Nephron (organoid): ENCODE results near the gene METAP1D.

Experiments used
- H3K27ac Mint-ChIP-seq, 3 experiments: 2 replicates each; pipeline ENCODE4 v1.8.0; 2020; ENCODE audit warnings: mixed read lengths in 3 of 3, mild to moderate bottlenecking in 2 of 3, moderate library complexity in 1 of 3
- H3K27me3 Mint-ChIP-seq: 2 replicates; pipeline ENCODE4 v1.8.0; 2021; ENCODE audit warnings: low read depth, mild to moderate bottlenecking, moderate library complexity, mixed read lengths
- H3K36me3 Mint-ChIP-seq: 2 replicates; pipeline ENCODE4 v1.8.0; 2020; ENCODE audit warnings: low read depth, mixed read lengths
- H3K4me1 Mint-ChIP-seq: 2 replicates; pipeline ENCODE4 v1.8.0; 2020; ENCODE audit warnings: mixed read lengths
- H3K4me3 Mint-ChIP-seq, 3 experiments: 2 replicates each; pipeline ENCODE4 v1.8.0; 2020; ENCODE audit warnings: mild to moderate bottlenecking in 3 of 3, mixed read lengths in 3 of 3, moderate library complexity in 2 of 3
- H3K9me3 Mint-ChIP-seq: 2 replicates; pipeline ENCODE4 v1.8.0; 2020; ENCODE audit warnings: mixed read lengths
- CTCF ChIP-seq, 3 experiments: fragments of 200-600 bp; sonication (generic); IDR thresholded peaks; one replicate each; pipeline ENCODE4 v1.5.0; 2021; ENCODE audit warnings: antibody characterized with exemption in 3 of 3; ENCODE audit not compliant: unreplicated experiment in 3 of 3

METAP1D gene

GRCh38 chr2:171999604-172000469 lies at the start of gene METAP1D:
METAP1D (plus strand) TSS chr2:171999953; CDS start chr2:171999970, 17 bp downstream.
- no peak for TF ChIP-seq CTCF (IDR thresholded peaks at IDR 0.05; ENCODE audit: unreplicated experiment in 3 of 3)
- no peaks in the 10 kb centered on the region for H3K9me3 Mint-ChIP-seq
- H3K4me1 Mint-ChIP-seq = peaks cover 12% of the 10 kb centered on the region
- H3K4me3 Mint-ChIP-seq = peak within 1 kb of the TSS; percentile 96 to 99 (median 97)
- no peaks in the 10 kb centered on the region for H3K36me3 Mint-ChIP-seq
- H3K27ac Mint-ChIP-seq = peak within 1 kb of the TSS; percentile 87 to 94 (median 89)
- peaks cover 3% of the 10 kb centered on the region for H3K27me3 Mint-ChIP-seq

GRCh38 chr2:171952276-171952675 lies 47.5 kb upstream of the METAP1D start:
- H3K36me3 Mint-ChIP-seq = peaks cover 34% of the 10 kb centered on the region
- no peak for TF ChIP-seq CTCF (IDR thresholded peaks at IDR 0.05; ENCODE audit: unreplicated experiment in 3 of 3)
- H3K27me3 Mint-ChIP-seq = no peaks in the 10 kb centered on the region
- H3K4me1 Mint-ChIP-seq = no peaks in the 10 kb centered on the region
- H3K4me3 Mint-ChIP-seq = no peak overlapping the region
- H3K27ac Mint-ChIP-seq = no peak overlapping the region
- H3K9me3 Mint-ChIP-seq = no peaks in the 10 kb centered on the region

- no peaks in the 10 kb centered on the region for H3K4me1 Mint-ChIP-seq
Measured at GRCh38 chr2:171952748-171953147, 47.0 kb upstream of the METAP1D start.

GRCh38 chr2:171956135-171956825 lies 43.5 kb upstream of the METAP1D start:
- no peak for TF ChIP-seq CTCF (IDR thresholded peaks at IDR 0.05; ENCODE audit: unreplicated experiment in 3 of 3)
- no peak overlapping the region for H3K4me3 Mint-ChIP-seq
- no peaks in the 10 kb centered on the region for H3K4me1 Mint-ChIP-seq
- H3K27me3 Mint-ChIP-seq = no peaks in the 10 kb centered on the region
- no peak overlapping the region for H3K27ac Mint-ChIP-seq
- H3K9me3 Mint-ChIP-seq = no peaks in the 10 kb centered on the region
- peaks cover 19% of the 10 kb centered on the region for H3K36me3 Mint-ChIP-seq

More at GRCh38 chr2:171952748-171953147, 47.0 kb upstream of the METAP1D start:
- H3K27ac Mint-ChIP-seq = no peak overlapping the region
- H3K9me3 Mint-ChIP-seq = no peaks in the 10 kb centered on the region
- H3K27me3 Mint-ChIP-seq = no peaks in the 10 kb centered on the region
- no peak overlapping the region for H3K4me3 Mint-ChIP-seq
- peaks cover 34% of the 10 kb centered on the region for H3K36me3 Mint-ChIP-seq
- TF ChIP-seq CTCF (IDR thresholded peaks at IDR 0.05; ENCODE audit: unreplicated experiment in 3 of 3) = no peak

GRCh38 chr2:171957061-171957460 lies 42.7 kb upstream of the METAP1D start:
- H3K27me3 Mint-ChIP-seq = no peaks in the 10 kb centered on the region
- no peaks in the 10 kb centered on the region for H3K9me3 Mint-ChIP-seq
- no peak overlapping the region for H3K27ac Mint-ChIP-seq

More at GRCh38 chr2:171957061-171957460, 42.7 kb upstream of the METAP1D start:
- Mint-ChIP-seq H3K4me1 (no peaks in the 10 kb centered on the region), H3K4me3 (no peak overlapping the region), H3K36me3 (peaks cover 19% of the 10 kb centered on the region)
- TF ChIP-seq CTCF (IDR thresholded peaks at IDR 0.05; ENCODE audit: unreplicated experiment in 3 of 3) = no peak
